Mesothelial cell of epicardium (in vitro differentiated cells): Measurements from ENCODE around the gene EMX2. TPM values are rescaled to one million over a fixed set of nuclear protein-coding genes. Genes with fewer than 3 reads are reported as not detected.
"Not testable (repeated sequence)": the region's sequence is repeated elsewhere in the genome, so short reads cannot be mapped to it uniquely, and the experiment has no call there.

Experiments
- DNase-seq, 2 experiments: peaks; one replicate each; pipeline ENCODE4 v3.0.0; 2021; ENCODE audit warnings: low spot score in 2 of 2; ENCODE audit not compliant: unreplicated experiment in 2 of 2
- H3K27ac Mint-ChIP-seq: 2 replicates; pipeline ENCODE4 v1.8.0; 2021; ENCODE audit warnings: mixed read lengths
- H3K27me3 Mint-ChIP-seq: 2 replicates; pipeline ENCODE4 v1.8.0; 2021; ENCODE audit warnings: low read depth, mixed read lengths
- H3K36me3 Mint-ChIP-seq: 2 replicates; pipeline ENCODE4 v1.8.0; 2021; ENCODE audit warnings: mixed read lengths
- H3K4me1 Mint-ChIP-seq: 2 replicates; pipeline ENCODE4 v1.8.0; 2021; ENCODE audit warnings: mixed read lengths
- H3K4me3 Mint-ChIP-seq: 2 replicates; pipeline ENCODE4 v1.8.0; 2021; ENCODE audit warnings: mild to moderate bottlenecking, moderate library complexity, mixed read lengths
- H3K9me3 Mint-ChIP-seq: 2 replicates; pipeline ENCODE4 v1.8.0; 2021; ENCODE audit warnings: mixed read lengths
- total RNA-seq: library from RNA; stranded (reverse); gene quantifications from 3 replicates; pipeline ENCODE4 v1.2.1, GENCODE V29; 2021
- TF ChIP-seq, protein P1 (sequence below): fragments of 200-600 bp; sonication (generic); IDR thresholded peaks from one replicate; pipeline ENCODE4 v1.5.0; 2021; ENCODE audit warnings: antibody characterized with exemption; ENCODE audit not compliant: unreplicated experiment

The EMX2 gene
- total RNA-seq, 1 donor from 2014 or later, result 2.8 TPM

DNA sequence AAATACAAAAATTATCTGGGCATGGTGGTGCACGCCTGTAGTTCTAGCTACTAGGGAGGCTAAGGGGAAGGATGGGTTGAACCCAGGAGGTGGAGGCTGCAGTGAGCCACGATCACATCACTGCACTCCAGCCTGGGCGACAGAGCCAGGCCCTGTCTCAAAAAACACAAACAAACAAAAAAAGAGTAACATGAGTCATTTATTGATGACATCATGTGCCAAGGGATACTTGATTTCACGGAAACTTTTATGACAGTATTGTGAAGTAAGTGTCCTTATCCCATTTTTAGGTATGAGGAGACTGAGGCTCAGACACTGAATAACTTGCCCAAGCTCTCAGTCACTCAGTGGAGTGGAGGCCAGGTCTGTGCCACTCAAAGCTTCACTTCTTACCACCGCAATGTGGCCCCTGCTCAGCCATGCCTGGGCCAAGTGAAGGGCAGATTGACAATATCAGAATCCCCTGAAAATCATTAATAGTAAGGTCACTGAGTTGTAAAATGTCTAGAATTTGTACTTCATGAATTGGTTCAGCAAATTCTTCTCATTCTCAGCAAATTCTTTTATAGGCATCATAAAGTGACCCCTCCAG is 36.5 kb downstream of the EMX2 start:
- H3K27ac Mint-ChIP-seq, result no peak overlapping the region
- peaks cover 7% of the 10 kb centered on the region for H3K4me1 Mint-ChIP-seq
- peaks cover 94% of the 10 kb centered on the region for H3K27me3 Mint-ChIP-seq
- TF ChIP-seq, protein P1, sequence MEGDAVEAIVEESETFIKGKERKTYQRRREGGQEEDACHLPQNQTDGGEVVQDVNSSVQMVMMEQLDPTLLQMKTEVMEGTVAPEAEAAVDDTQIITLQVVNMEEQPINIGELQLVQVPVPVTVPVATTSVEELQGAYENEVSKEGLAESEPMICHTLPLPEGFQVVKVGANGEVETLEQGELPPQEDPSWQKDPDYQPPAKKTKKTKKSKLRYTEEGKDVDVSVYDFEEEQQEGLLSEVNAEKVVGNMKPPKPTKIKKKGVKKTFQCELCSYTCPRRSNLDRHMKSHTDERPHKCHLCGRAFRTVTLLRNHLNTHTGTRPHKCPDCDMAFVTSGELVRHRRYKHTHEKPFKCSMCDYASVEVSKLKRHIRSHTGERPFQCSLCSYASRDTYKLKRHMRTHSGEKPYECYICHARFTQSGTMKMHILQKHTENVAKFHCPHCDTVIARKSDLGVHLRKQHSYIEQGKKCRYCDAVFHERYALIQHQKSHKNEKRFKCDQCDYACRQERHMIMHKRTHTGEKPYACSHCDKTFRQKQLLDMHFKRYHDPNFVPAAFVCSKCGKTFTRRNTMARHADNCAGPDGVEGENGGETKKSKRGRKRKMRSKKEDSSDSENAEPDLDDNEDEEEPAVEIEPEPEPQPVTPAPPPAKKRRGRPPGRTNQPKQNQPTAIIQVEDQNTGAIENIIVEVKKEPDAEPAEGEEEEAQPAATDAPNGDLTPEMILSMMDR, result no peak
- no peaks in the 10 kb centered on the region for H3K36me3 Mint-ChIP-seq
- no peak for DNase-seq
- no peaks in the 10 kb centered on the region for H3K9me3 Mint-ChIP-seq
- no peak overlapping the region for H3K4me3 Mint-ChIP-seq

DNA sequence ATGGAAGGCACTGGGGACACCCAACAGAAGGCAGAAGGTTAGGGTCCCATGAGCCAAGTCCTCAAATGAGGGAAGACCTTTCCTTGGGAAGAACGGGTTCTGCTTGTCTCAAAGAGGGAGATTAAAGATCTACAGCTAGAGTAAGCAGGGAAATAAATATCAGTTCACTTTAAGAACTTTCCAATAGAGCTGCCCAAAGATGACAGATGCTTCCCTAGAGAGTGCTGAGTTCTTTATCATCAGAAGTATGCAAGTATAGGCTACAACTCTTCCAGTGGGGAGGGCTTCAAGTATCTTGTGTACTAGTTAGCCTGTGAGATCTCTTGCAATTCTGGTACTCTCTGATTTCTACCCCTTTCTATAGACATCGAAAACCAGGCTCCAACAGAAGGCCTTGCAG is 39.4 kb downstream of the EMX2 start:
- no peak overlapping the region for H3K27ac Mint-ChIP-seq
- no peaks in the 10 kb centered on the region for H3K36me3 Mint-ChIP-seq
- TF ChIP-seq, protein P1, result no peak
- no peaks in the 10 kb centered on the region for H3K4me1 Mint-ChIP-seq
- peaks cover 75% of the 10 kb centered on the region for H3K27me3 Mint-ChIP-seq
- peaks cover 7% of the 10 kb centered on the region for H3K9me3 Mint-ChIP-seq
- DNase-seq, result no peak
- no peak overlapping the region for H3K4me3 Mint-ChIP-seq

DNA sequence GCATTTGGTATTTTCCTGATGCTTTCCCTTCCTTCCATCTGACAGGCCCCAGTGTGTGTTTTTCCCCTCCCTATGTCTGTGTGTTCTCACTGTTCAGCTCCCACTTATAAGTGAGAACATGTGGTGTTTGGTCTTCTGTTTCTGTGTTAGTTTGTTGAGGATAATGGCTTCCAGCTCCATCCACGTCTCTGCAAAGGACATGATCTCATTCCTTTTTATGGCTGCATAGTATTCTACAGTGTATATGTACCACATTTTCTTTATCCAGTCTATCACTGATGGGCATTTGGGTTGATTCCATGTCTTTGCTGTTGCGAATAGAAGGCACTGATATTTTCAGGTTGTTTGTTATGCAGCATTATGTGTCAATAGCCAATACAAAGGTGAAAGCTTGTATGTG is 42.3 kb downstream of the EMX2 start:
- not testable (repeated sequence) for DNase-seq, H3K4me1 Mint-ChIP-seq, H3K9me3 Mint-ChIP-seq, H3K36me3 Mint-ChIP-seq, H3K27ac Mint-ChIP-seq, H3K4me3 Mint-ChIP-seq
- peaks cover 49% of the 10 kb centered on the region for H3K27me3 Mint-ChIP-seq

DNA sequence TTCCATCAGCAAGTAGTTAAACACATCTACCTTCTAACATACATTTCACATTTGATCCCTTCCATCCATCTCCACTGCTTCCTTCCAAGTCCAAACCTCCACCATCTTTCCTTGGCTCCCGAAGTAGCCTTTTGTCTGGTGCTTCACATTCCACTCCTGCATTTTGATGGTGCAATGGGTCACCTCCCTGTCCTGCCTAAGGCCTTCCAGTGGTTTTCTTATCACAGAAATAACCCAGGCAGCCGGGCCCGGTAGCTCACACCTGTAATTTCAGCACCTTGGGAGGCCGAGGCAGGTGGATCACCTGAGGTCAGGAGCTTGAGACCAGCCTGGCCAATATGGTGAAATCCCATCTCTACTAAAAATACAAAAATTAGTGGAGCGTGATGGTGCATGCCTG is 44.5 kb downstream of the EMX2 start:
- Mint-ChIP-seq H3K9me3 (peaks cover 7% of the 10 kb centered on the region), H3K36me3 (no peaks in the 10 kb centered on the region), H3K4me1 (no peaks in the 10 kb centered on the region), H3K27me3 (peaks cover 41% of the 10 kb centered on the region), H3K4me3 (no peak overlapping the region), H3K27ac (no peak overlapping the region)
- TF ChIP-seq, protein P1, result no peak
- DNase-seq, result no peak

DNA sequence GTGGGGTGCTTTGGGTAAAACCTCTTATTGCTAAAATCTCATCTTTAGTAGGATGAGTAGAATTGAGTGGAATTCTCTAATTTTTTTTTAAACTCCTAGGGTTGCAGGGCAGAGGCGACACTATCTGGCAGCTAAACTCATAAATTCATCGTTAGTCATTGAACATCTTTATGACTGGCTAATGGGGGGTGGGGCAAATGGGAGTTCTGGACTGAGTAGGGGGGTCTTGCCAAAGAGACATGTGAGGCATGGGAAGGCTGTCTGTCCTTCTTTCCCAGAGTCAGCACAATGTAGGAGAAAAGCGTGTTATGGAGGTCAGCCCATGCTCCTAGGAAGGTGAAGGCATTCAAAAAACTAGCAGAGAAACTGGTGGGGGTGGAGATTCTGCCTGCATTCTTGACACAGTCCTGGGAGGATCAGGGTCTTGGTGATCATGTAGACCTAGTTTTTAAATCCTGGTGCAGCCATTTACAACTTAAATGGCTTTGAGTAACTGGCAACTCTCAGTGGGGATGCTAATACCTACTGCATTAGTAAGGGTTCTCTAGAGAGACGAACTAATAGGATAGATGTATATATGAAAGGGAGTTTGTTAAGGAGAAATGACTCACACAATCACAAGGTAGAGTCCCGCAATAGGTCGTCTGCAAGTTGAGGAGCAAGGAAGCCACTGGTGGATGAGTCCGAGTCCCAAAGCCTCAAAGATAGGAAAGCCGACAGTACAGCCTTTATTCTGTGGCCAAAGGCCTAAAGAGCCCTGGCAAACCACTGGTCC is 47.7 kb downstream of the EMX2 start:
- DNase-seq, result no peak
- TF ChIP-seq, protein P1, result no peak
- no peak overlapping the region for H3K27ac Mint-ChIP-seq
- no peaks in the 10 kb centered on the region for H3K4me1 Mint-ChIP-seq
- H3K27me3 Mint-ChIP-seq, result peaks cover 16% of the 10 kb centered on the region
- H3K36me3 Mint-ChIP-seq, result no peaks in the 10 kb centered on the region
- no peak overlapping the region for H3K4me3 Mint-ChIP-seq
- peaks cover 7% of the 10 kb centered on the region for H3K9me3 Mint-ChIP-seq

DNA sequence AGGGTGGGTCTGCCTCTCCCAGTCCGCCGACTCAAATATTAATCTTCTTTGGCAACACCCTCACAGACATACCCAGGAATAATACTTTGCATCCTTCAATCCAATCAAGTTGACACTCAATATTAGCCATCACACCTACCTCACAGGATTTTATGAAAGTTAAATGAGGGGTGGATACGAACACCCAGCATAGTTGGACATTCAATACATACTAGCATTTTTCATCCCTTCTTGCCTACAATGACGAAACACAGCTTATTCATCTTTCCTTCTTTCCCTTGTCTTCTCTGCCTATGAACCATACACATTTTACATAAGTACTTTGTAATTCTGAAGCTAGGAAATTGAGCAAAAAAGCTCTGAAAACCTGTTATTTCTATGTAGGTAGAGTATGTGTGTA is 48.5 kb downstream of the EMX2 start:
- no peak overlapping the region for H3K27ac Mint-ChIP-seq
- H3K27me3 Mint-ChIP-seq, result peaks cover 16% of the 10 kb centered on the region
- no peak overlapping the region for H3K4me3 Mint-ChIP-seq
- H3K9me3 Mint-ChIP-seq, result peaks cover 5% of the 10 kb centered on the region
- TF ChIP-seq, protein P1, result no peak
- H3K36me3 Mint-ChIP-seq, result no peaks in the 10 kb centered on the region
- H3K4me1 Mint-ChIP-seq, result no peaks in the 10 kb centered on the region
- DNase-seq, result no peak
